GM19438 (cell line): ENCODE measurements around the gene RSRC1.

ENCODE experiments used
- ATAC-seq: cut with Tn5 transposase; IDR thresholded peaks from one replicate; pipeline ENCODE4 v1.9.1; 2021; ENCODE audit warnings: low read depth; ENCODE audit not compliant: unreplicated experiment

Gene RSRC1

GRCh38 chr3:158451405-158452055 lies 341.6 kb downstream of the RSRC1 start:
- ATAC-seq, result no peak

- ATAC-seq, result no peak
Observed at GRCh38 chr3:158452334-158452733, 342.4 kb downstream of the RSRC1 start.

GRCh38 chr3:158453004-158453403 lies 343.1 kb downstream of the RSRC1 start:
- no peak for ATAC-seq

DNA sequence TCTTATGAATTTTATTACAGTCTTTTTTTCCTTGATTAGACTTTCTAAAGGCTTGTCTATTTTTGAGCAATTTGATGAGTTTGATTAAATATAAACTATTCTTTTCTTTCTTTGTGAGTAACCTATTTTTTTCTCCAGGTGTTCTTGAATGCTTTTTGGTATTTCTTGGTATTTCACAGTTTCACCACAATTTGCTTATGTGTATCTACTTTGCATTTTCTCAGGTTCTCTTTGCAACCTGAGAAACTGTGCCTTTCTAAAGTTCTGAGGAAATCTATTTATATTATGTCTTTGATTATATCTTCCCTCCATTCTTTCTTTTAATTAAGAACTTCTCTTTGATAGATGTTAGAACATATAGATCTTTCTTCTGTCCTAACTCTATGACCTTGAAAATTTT lies 344.0 kb downstream of the RSRC1 start:
- no peak for ATAC-seq

GRCh38 chr3:158455406-158455805 lies 345.5 kb downstream of the RSRC1 start:
- no peak for ATAC-seq

DNA sequence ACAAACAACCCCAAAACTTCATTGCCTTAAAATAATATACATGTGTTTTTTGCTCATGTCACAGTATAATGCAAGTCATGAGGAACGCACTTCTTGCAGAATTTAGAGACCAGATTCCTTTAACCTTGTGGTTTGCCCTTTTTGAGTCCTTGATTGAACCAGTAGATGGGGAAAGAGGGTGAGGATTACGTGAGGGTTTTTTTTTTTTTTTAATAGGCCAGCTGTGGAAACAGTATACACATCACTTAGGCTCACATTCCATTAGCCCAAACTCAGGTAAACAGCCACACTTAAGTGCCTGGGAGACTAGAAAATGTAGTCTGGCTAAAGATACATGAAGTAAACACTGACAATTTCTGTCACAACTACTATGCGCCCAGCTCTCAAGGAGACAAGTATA lies 346.2 kb downstream of the RSRC1 start:
- no peak for ATAC-seq

- no peak for ATAC-seq
Observed at GRCh38 chr3:158458464-158458863, 348.6 kb downstream of the RSRC1 start.

- ATAC-seq, result no peak
Observed at GRCh38 chr3:158460926-158461325, 351.0 kb downstream of the RSRC1 start.

- no peak for ATAC-seq
Observed at GRCh38 chr3:158463556-158463955, 353.7 kb downstream of the RSRC1 start.

- ATAC-seq, result peak; percentile 92
Observed at GRCh38 chr3:158465074-158465473, 355.2 kb downstream of the RSRC1 start.

DNA sequence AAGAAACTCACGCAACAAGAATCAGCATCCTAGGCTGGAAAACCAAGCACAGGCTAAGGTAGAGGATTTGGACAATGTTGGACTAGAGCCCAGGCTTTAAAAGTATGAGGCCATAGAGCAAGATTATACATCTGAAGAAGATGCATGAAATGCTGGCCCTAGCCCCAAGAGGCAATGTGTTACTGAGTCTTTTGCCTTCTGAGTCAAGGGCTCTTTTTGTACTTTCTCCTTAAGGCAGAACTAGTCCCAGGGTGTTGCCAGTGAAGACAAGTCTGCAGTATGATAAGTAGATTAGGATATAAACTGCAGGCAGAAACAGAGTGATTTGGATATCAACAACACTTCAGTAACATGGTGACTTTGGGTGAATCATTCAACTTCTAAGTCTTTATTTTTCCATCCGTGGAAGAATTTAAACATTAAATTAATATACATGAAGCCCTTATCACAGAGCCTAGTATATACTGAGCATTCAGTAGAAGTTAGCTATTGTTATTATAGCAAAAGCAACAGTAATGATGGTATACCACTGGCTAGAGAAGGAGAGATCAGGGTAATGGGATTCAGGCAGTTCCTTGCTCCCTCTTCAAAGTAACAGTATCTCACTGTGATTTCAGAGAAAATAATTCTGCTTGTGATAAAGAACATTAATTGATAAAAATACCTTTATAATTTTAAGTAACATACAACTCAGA lies 361.2 kb downstream of the RSRC1 start:
- ATAC-seq, result no peak

DNA sequence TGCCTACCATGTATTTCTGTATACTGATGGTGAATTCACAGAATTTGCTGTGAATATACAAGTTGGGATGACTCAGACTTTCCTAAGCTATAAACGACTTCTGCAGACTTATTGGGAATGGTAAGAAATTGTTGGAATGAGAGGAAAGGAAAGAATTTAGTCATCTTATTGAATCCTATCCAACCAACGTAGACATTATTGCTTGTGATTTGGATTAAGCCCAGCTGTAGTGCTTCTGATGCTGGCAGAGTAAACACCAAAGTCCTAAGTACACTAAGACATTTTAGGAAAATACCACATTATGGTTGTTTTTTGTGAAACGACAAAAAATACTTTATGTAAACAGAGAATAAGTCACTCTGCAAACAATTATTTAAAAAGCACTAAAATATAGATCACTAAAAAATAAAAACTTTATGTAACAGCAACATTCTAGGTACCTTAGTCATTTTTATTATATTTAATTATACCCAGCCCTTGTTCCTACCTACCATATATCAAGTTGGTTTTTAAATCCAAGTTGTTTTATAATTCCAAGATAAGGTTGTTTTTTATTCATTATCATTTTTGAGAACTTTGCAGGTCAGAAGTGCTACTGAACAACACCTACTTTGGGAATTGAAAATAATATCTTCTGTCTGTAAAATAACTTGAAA lies 361.9 kb downstream of the RSRC1 start:
- no peak for ATAC-seq

DNA sequence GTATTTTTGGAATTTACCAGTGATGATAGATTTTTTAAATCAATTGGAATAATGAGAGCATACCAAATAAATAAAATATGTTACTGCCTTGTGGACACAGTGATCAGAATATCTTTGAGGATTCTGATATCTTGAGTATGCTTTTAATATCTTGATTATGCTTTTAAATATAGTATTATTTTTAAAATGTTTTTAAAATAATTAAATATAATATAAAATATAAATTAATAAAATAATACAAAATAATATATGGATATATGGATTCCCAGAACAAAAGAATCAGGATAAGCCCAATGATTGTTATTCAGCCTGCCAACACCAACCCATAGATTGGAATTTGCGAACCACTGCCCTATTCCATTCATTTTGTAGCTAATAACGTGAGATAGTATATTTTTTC lies 369.2 kb downstream of the RSRC1 start:
- ATAC-seq, result no peak

DNA sequence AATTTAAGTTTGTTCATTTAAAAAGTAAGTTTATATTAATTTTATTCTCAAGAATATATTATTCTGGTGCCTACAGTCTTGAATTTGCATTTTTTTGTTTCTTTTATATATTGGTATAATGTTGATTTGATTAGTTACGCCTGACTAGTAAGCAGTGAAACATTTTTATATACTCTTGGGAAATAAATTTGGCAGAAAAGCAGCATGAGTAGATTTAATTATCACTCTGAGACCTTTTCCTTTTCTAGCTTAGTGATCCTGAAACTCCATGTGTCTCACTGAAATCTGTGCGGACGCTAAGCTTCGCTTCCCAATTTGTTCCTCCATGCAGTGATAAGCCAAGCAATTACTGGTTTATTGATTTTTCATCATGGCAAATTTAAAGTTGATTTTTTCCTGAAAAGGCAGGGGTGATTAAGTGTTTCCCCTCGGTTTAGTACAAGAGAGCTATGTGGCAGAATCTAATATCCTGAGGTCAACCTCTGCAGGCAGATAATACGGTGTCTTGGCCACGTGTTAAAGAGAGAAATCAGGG lies 373.9 kb downstream of the RSRC1 start:
- no peak for ATAC-seq

DNA sequence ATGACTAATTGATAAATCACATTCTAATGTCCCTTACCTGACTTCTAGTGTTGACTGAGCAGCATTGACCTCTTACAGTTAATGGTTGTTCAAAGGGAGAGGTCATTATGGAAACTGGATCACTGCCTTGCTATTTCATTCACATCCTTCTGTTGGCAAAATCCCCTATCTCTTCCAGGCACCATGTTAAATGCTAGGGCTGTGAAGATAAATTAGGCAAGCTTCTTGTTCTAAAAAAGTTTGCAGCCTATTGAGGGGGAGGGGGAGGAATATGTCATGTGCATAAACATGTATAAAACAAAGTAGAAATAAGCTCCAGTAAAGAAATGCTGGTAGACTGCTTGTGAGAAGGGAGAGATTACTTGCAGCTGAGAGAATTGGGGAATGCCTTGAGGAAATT lies 376.3 kb downstream of the RSRC1 start:
- ATAC-seq, result no peak

- no peak for ATAC-seq
Observed at GRCh38 chr3:158488670-158489069, 378.8 kb downstream of the RSRC1 start.

GRCh38 chr3:158489181-158489580 lies 379.3 kb downstream of the RSRC1 start:
- no peak for ATAC-seq

DNA sequence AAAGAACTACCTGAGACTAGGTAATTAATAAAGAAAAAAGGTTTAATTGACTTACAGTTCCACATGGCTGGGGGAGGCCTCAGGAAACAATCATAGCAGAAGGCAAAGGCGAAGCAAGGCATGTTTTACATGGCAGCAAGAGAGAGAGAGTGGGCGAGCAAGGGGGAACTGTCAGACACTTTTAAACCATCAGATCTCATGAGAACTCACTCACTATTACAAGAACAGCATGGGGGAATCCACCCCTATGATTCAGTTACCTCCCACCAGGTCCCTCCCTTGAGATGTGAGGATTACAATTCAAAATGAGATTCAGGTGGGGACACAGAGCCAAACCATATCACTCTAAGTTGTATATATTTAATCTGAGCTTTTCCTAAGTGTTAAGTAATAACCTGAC lies 382.1 kb downstream of the RSRC1 start:
- no peak for ATAC-seq

DNA sequence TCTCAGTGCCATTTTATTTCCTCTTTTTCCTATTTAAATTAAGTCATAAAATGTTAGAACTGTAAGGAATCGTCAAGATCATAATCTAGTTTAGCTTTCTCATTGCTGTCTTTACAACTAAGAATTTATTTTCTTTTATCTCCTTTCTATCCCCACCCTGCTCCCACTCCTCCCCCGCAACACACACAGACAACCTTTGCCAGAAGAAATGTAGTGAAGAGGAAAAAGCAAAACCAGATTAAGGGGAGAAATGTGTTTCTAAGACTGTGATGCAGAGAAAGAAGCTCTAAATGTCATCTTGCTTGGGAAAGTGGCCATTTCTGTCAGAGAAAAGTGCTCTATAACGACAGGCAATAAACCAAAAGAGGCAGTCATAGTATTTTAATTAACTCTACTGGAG lies 382.8 kb downstream of the RSRC1 start:
- ATAC-seq, result no peak

- no peak for ATAC-seq
Observed at GRCh38 chr3:158493931-158494330, 384.0 kb downstream of the RSRC1 start.

DNA sequence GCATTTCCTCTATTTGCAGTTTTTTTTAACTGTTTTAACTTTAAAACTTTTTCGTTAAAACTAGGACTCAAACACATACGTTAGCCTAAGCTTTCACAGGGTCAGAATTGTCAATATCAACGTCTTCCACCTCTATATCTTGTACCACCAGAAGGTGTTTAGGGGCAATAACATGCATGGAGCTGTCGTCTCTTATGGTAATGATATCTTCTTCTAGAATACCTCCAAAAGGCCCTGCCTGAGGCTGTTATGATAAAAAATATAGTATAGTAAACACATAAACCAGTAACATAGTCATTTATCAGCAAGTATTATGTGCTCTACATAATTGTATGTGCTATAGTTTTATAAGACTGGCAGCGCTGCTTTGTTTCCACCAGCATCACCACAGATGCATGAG lies 384.8 kb downstream of the RSRC1 start:
- no peak for ATAC-seq
